Cardiac ventricle fibroblast (primary cell): ENCODE results near the gene CEP41. TPM values are rescaled to one million over a fixed set of nuclear protein-coding genes. Genes with fewer than 3 reads are reported as not detected.

Experiments used
- total RNA-seq: library from RNA; depleted of rRNA; stranded (reverse); fragments of >200 nt; gene quantifications from 2 replicates; pipeline ENCODE4 v1.2.3, GENCODE V29; 2015

Gene CEP41, protein sequence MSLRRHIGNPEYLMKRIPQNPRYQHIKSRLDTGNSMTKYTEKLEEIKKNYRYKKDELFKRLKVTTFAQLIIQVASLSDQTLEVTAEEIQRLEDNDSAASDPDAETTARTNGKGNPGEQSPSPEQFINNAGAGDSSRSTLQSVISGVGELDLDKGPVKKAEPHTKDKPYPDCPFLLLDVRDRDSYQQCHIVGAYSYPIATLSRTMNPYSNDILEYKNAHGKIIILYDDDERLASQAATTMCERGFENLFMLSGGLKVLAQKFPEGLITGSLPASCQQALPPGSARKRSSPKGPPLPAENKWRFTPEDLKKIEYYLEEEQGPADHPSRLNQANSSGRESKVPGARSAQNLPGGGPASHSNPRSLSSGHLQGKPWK
- total RNA-seq, result 7.9 and 12.2 TPM in 2 replicates

DNA sequence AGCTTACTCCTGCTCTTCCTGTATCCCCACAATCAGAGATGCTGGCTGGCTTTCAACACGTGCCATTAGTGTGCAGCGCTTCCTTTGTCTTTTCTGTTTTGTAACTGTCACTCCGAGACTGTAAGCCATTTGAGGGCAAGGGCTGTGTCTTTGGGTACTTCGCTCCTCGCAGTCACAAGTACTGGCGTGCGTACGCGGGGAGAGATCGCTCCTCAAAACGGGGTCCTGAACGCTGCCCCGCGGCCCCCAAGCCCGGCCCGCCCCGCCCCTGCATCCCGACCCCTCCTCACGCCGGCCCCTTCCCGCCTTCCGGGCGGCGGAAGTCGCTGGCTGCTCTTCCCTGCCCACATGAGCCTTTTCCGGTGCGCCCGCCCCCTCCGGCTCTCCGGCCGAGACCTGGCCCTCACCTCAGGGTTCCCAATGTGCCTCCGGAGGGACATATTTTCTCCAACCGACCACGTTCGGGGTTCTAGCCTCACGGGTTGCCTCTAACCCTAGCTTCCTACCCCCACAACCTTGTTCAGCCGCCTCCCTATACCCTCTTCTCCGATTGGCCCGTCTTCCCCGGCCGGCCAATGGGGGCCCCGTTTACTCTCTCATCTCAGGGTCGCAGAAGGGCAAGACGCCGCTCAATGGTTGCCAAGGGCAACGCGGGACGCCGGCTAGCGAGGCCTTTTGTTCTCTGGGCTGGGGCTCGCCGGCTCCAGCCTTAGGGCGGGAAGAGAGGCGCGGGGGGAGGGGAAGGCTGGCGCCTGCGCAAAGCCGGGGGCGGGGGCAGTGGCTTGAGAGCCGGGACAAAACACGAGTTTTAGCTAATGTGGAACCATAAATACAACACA, at the start of gene CEP41:
Gene CEP41 (minus strand): TSS at position 490 of the 839 bp plus-strand sequence. CDS start 50 bp downstream, at position 440.

DNA sequence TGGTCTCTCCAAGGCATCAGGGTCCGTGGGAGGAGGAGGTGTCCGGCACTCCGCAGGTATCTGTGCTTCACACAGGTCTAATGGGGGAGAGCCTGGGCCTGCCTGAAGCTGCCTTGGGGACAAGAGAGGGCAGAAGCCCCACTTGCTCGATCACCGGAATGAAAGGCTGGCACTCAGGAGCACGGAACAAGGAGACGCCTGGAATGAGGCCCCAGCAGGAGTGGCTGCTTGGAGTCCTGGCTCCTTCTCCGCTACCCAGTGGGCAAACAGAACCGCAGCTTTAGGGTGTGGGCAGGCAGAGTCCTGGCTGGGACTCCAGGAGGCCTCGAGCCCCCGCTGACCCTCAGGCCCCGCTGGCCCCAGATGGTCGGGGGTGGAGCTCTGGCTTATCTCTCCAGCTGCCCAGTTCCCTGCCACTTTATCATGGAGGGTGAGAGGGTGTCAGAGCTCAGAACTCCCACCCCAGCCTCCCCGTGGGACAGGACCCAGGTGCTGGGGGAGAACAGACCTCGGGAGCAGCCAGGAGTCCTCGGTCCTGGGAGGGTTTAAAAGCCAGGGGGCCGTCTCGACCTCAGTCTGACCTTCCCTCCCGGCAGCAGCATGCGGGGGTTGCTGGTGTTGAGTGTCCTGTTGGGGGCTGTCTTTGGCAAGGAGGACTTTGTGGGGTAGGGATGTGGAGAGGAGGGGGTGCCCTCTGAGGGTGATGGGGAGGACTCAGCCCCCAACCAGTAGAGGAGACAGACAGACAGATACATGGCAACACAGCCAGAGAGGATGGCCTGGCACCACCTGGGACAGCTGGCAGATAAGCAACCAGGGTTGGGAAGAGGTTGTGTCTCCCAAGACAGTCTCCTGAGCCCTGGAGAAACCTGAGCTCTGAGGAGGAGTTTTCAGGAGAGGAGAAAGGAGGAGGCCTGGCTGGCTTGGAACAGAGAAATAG, 60.6 kb downstream of the CEP41 start, which contains the start of gene CPA1:
Gene CPA1 (plus strand): TSS at position 574 of the 940 bp plus-strand sequence. CDS start 27 bp downstream, at position 601.

DNA sequence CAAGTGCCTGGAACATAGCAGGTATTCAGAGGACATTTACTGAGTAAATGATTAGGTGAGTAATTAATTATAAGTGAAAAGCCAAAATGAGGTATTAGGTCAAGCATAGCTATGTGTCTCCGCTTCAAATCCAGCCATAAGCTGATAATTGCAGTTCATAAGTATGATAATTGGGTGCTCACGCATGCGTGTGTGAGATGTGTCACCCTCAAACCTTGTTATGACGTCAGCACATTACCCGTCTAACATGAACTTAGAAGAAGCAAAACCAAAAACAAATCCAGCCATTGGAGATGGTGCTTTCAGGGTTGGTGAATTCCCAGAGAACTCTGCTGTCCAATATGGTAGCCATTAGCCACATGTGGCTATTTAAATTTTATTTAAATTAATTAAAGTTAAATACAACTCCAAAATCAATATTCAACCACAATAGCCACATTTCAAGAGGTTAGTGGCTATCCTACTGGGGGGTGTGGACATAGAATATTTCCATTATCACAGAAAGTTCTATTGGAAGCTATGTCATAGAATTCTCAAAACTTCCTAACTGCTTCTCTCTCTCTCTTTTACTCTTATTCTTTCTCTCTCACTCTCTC, 96.4 kb downstream of the CEP41 start, which contains the start of gene CPA5:
Gene CPA5 (plus strand): TSS at position 546 of the 596 bp plus-strand sequence. CDS start 1,670 bp downstream, outside the sequence.

Other genes with a start within 250 kb of the CEP41 start
- gene TMEM209, start 235.6 kb downstream of the CEP41 start, total RNA-seq, result 7.1 and 11.3 TPM in 2 replicates
- gene SSMEM1, start 233.2 kb downstream of the CEP41 start, total RNA-seq, result not detected in 2 replicates
- gene CPA2, start 174.2 kb downstream of the CEP41 start, total RNA-seq, result not detected in 2 replicates
- gene CPA4, start 147.9 kb downstream of the CEP41 start, total RNA-seq, result 1.3 and 2.6 TPM in 2 replicates
- gene CPA5, start 96.2 kb downstream of the CEP41 start, total RNA-seq, result not detected in 2 replicates
- gene CPA1, start 60.5 kb downstream of the CEP41 start, total RNA-seq, result not detected in 2 replicates
- gene MEST, start 51.1 kb upstream of the CEP41 start, total RNA-seq, result 56.7 and 65.4 TPM in 2 replicates
- gene COPG2, start 227.7 kb upstream of the CEP41 start, total RNA-seq, result 14.7 and 15.1 TPM in 2 replicates
- not detected in 2 replicates for gene TSGA13, start 245.5 kb upstream of the CEP41 start, total RNA-seq